DND-41 (cell line): ENCODE data around the gene HELZ2.

Source experiments
- ATAC-seq: fragments of 200-7000 bp; cut with Tn5 transposase; 3 replicates; pipeline ENCODE4 v1.9.1; 2021; ENCODE audit warnings: low read depth; ENCODE audit not compliant: insufficient read depth
- DNase-seq: peaks from one replicate; pipeline ENCODE4 v3.0.0-alpha.2; 2020
- H2AFZ ChIP-seq: 2 replicates; pipeline ENCODE4 v1.6.0; 2012; ENCODE audit warnings: low read depth, low read length
- H3K27ac ChIP-seq: 2 replicates; pipeline ENCODE4 v1.5.1; 2012; ENCODE audit warnings: low read length, inconsistent platforms
- H3K27me3 ChIP-seq: fragments of 200-600 bp; sonication (generic); 2 replicates; pipeline ENCODE4 v1.6.0; 2012; ENCODE audit warnings: low read length, mild to moderate bottlenecking, inconsistent platforms; ENCODE audit not compliant: insufficient read depth, poor library complexity
- H3K36me3 ChIP-seq: 2 replicates; pipeline ENCODE4 v1.5.1; 2012; ENCODE audit warnings: low read length, inconsistent platforms; ENCODE audit not compliant: insufficient read depth
- H3K4me1 ChIP-seq: 2 replicates; pipeline ENCODE4 v1.5.1; 2012; ENCODE audit warnings: mild to moderate bottlenecking, low read length; ENCODE audit not compliant: insufficient read depth
- H3K4me2 ChIP-seq: 2 replicates; pipeline ENCODE4 v1.6.0; 2012; ENCODE audit warnings: mild to moderate bottlenecking, moderate library complexity, low read length, inconsistent platforms; ENCODE audit not compliant: insufficient read depth
- H3K4me3 ChIP-seq, 2 experiments: fragments of 200-600 bp in 1 of 2; shearing (Covaris generic) in 1 of 2; 2 replicates each; pipeline ENCODE4 v1.5.1; 2012 to 2016; ENCODE audit warnings: inconsistent platforms in 2 of 2, low read length in 2 of 2, mild to moderate bottlenecking in 2 of 2, low read depth in 1 of 2, moderate library complexity in 1 of 2
- H3K79me2 ChIP-seq: 2 replicates; pipeline ENCODE4 v1.6.0; 2012; ENCODE audit warnings: low read length, inconsistent platforms; ENCODE audit not compliant: insufficient read depth
- H3K9ac ChIP-seq: 2 replicates; pipeline ENCODE4 v1.6.0; 2012; ENCODE audit warnings: low read depth, mild to moderate bottlenecking, inconsistent platforms, low read length, moderate library complexity
- H3K9me3 ChIP-seq: 2 replicates; pipeline ENCODE4 v1.5.1; 2012; ENCODE audit warnings: low read length, moderate library complexity, mild to moderate bottlenecking, inconsistent platforms; ENCODE audit not compliant: insufficient read depth, severe bottlenecking
- H4K20me1 ChIP-seq: 2 replicates; pipeline ENCODE4 v1.6.0; 2012; ENCODE audit warnings: low read length; ENCODE audit not compliant: insufficient read depth
- EZH2 ChIP-seq: IDR thresholded peaks from 3 replicates; pipeline ENCODE4 v1.6.1; 2012; ENCODE audit warnings: borderline replicate concordance, low read depth, mild to moderate bottlenecking, moderate library complexity, low read length, inconsistent platforms; ENCODE audit not compliant: severe bottlenecking
- TF ChIP-seq, protein P1 (sequence below): IDR thresholded peaks from 2 replicates; pipeline ENCODE4 v1.5.1; 2012; ENCODE audit warnings: borderline replicate concordance, low read length, moderate library complexity, mild to moderate bottlenecking; ENCODE audit not compliant: poor library complexity, severe bottlenecking; ENCODE audit errors: extremely low read depth

HELZ2 gene

DNA sequence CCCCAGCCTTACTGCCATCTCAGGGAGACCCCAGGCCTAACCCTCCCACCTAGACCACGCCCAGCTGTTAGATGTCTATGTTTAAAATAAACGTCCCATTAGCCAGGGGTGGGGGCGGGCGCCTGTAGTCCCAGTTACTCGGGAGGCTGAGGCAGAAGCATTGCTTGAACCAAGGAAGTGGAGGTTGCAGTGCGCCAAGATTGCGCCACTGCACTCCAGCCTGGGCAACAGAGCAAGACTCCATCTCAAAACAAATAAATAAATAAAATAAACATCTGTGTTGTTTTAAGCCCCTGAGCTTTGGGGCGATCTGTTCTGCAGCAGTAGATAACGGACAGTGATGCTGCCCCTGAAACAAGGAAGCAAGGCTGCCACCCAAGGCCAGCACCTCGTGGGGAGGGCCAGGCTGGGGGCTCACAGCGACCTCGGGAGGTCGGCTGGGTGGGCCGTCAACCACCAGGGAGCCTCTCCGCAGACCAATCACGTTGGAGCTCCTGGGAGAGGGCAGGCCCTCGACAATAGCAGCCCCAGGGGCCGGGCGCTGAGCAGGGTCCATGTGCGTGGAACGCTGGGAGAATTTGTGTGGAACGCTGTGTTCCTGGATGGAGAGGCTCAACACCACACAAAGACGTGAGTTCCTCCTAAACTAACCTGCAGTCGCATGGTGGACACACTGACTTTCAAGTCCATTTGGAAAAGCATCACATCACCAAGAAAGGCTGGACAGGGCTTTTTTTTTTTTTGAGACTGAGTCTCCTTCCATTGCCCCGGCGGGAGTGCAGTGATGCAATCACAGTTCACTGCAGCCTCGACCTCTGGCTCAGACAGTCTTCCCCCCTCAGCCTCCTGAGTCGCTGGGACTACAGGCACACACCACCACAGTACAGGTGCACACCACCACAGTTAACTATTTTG, 1.0 kb upstream of the HELZ2 start:
- Histone ChIP-seq H3K79me2 (no peaks in the 10 kb centered on the region; the same call in 1 of the 2 replicates), H3K27me3 (no peaks in the 10 kb centered on the region), H3K4me3 (peak overlapping the region in 1 of 2 experiments; percentile 98; a peak in 1 of 4 replicates), H3K9me3 (no peaks in the 10 kb centered on the region), H3K4me2 (peak overlapping the region; percentile 66; the same call in 1 of the 2 replicates), H3K36me3 (no peaks in the 10 kb centered on the region), H3K4me1 (peaks cover 16% of the 10 kb centered on the region), H4K20me1 (peaks cover 14% of the 10 kb centered on the region; the same call in 1 of the 2 replicates), H2AFZ (peak overlapping the region; percentile 71), H3K9ac (peak overlapping the region; percentile 57; the same call in 1 of the 2 replicates), H3K27ac (no peak overlapping the region)
- no peak for TF ChIP-seq EZH2
- TF ChIP-seq, protein P1, sequence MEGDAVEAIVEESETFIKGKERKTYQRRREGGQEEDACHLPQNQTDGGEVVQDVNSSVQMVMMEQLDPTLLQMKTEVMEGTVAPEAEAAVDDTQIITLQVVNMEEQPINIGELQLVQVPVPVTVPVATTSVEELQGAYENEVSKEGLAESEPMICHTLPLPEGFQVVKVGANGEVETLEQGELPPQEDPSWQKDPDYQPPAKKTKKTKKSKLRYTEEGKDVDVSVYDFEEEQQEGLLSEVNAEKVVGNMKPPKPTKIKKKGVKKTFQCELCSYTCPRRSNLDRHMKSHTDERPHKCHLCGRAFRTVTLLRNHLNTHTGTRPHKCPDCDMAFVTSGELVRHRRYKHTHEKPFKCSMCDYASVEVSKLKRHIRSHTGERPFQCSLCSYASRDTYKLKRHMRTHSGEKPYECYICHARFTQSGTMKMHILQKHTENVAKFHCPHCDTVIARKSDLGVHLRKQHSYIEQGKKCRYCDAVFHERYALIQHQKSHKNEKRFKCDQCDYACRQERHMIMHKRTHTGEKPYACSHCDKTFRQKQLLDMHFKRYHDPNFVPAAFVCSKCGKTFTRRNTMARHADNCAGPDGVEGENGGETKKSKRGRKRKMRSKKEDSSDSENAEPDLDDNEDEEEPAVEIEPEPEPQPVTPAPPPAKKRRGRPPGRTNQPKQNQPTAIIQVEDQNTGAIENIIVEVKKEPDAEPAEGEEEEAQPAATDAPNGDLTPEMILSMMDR = no peak
- ATAC-seq = 0 out of 3 replicates have a peak, but pooled peaks have one; percentile 1
- DNase-seq = no peak

DNA sequence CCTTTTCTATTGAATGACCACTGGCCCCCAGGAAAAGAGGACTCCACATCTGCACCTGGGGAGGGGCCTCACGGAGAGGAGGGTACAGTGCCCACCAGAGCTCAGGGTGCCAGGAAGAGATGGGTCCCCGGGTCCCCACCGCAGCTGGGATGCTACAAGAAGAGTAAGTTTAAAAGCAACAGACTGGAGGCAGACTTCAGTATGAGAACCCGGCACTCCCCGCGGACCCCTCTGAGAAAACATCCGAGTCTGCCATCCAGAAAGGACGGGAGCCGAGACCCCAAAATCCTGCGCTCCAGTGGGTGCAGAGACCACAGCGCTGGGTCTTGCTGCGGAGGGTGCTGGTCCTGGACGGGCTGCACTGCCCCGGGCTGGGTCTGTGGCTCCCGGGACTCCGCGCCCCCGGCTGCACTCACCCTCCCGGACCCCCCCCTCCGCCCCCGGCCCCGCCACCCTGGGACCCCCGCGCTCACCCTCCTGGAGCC, 350 bp downstream of the HELZ2 start:
- peak overlapping the region; percentile 87 to 98 for H3K4me3 ChIP-seq
- no peaks in the 10 kb centered on the region; the same call in 1 of the 2 replicates for H3K79me2 ChIP-seq
- peak overlapping the region; percentile 81 for H3K27ac ChIP-seq
- peak overlapping the region; percentile 84 for H3K4me2 ChIP-seq
- H3K36me3 ChIP-seq = no peaks in the 10 kb centered on the region
- no peak for TF ChIP-seq EZH2
- TF ChIP-seq, protein P1 = no peak
- H3K9ac ChIP-seq = peak overlapping the region; percentile 69
- H4K20me1 ChIP-seq = peaks cover 19% of the 10 kb centered on the region
- DNase-seq = peak; percentile 35
- ATAC-seq = peak; percentile 45
- H3K4me1 ChIP-seq = peaks cover 17% of the 10 kb centered on the region
- H2AFZ ChIP-seq = peak overlapping the region; percentile 96
- no peaks in the 10 kb centered on the region for H3K9me3 ChIP-seq
- peaks cover 6% of the 10 kb centered on the region for H3K27me3 ChIP-seq

DNA sequence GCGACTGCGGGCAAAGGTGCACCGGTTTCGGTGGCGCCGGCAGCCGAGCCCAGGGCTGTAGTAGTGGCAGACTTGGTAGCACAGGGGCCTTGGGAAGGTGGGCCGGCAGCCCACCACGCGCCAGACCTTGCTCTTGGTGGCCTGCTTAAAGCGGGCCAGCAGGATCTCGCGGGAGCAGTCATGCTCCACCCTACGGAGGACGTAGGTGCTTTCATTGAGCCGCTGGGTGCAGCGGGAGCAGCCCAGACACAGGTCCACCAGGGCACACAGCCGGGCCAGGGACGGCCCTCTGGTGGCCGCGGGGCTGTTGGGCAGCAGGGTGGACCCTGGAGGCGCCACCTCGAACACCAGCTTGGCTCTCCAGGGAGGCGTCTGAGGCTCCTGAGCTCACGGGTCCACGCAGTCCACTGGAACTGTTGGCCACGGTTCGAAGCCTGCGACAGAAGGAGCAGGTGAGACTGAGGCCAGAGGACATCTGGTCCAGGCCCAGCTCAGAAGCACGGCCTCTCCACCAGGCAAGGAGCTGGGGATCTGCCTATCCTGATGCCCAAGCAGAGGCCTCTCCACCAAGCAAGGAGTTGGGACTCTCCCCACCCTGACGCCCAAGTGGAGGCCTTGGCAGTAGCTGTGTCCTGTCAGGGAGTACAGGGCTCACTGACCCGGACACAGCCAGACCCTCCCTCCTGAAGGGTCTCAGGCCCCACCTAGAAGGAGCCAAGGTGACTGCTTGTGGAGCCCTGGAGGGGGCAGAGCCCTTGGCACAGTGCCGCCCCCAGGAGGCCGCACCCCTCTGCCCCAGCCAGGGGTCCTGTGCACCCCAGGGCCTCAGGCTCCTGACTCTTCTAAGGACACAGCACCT, 1.0 kb downstream of the HELZ2 start:
- H2AFZ ChIP-seq = peak overlapping the region; percentile 96
- peaks cover 24% of the 10 kb centered on the region for H3K4me1 ChIP-seq
- H3K79me2 ChIP-seq = no peaks in the 10 kb centered on the region; the same call in 1 of the 2 replicates
- peak overlapping the region; percentile 84 for H3K4me2 ChIP-seq
- no peak for TF ChIP-seq EZH2
- TF ChIP-seq, protein P1 = no peak
- ATAC-seq (peak; percentile 12; the same call in 2 of the 3 replicates), DNase-seq (no peak)
- peak overlapping the region; percentile 87 to 98 for H3K4me3 ChIP-seq
- H3K27ac ChIP-seq = peak overlapping the region; percentile 81
- peak overlapping the region; percentile 69 for H3K9ac ChIP-seq
- no peaks in the 10 kb centered on the region for H3K9me3 ChIP-seq
- peaks cover 12% of the 10 kb centered on the region for H3K27me3 ChIP-seq
- H4K20me1 ChIP-seq = peaks cover 26% of the 10 kb centered on the region
- no peaks in the 10 kb centered on the region for H3K36me3 ChIP-seq
